Measurements from ENCODE around the gene KCTD12. TPM values are rescaled to one million over a fixed set of nuclear protein-coding genes. Genes with fewer than 3 reads are reported as not detected.
"Not testable (repeated sequence)": the region's sequence is repeated elsewhere in the genome, so short reads cannot be mapped to it uniquely, and the experiment has no call there.

Gene KCTD12
- total RNA-seq, result 34.7 TPM
- long read RNA-seq, full-length matches to known transcripts, result 3 of 3 reads
- long read RNA-seq, partial matches to known transcripts, result 0 of 3 reads
- long read RNA-seq, other reads (novel, unspliced or antisense), result 0 of 3 reads

DNA sequence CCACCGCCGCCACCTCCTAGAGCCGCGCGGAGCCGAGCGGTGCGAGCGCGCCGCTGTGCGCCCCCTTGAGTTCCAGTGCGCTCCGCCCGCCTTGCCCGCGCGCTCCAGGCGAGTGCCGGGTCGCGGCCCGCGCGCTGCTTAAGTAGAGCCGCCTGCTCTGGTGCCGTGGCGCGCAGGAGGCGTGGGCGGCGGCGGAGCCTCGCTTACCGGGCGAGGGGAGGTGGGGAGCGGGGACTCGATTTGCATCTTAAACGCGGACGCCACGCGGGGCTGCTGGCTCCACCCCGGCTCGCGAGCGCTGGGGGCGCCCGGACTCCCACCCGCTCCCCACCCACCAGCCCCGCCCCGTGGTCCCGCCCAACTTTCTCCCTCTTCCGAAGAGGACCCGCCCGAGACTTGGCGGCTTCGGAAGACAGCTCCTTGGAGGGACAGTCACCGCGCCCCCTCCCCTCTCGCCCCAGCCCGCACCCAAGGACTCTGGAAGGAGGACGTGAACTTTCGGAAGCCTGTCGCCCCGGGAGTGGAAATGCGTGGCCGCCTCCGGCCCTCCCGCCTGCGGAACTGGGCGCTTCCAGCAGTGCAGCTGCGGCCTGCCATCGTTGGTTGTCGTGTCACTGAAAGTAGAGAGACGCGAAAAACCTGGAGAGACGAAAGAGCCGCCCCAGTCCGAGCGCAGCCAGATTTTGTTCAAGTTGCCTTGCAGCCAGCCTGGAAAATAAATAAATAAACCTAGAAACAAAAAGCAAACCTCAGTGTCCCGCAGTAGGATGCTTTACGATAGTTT, at the start of gene KCTD12:
Gene KCTD12, minus strand, starts transcription at position 114 of the 784 bp plus-strand sequence. CDS start 257 bp downstream, outside the sequence.
- ATAC-seq (ENCODE audit: poor library complexity) (peak; percentile 88), DNase-seq (peak; percentile 96)
- intact Hi-C loops (cut with DNase I), result no loop called here

DNA sequence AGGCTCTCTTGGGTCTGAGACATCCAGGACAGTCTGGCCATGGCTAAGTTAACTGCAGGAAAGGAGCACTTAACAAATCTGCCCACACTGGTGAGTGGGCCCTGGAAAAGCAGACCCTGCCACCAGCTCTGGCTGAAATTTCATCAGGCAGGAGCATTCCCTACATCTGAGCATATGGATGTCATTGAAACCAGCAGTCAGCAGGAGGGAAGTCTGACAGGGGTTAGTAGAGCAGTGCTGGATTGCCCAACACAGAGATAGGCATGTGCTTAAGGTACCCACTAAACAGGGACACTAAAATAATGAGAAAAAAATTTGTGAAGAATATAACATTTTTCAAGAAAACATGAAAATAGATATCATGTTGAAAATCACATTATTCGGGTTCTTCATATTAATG, 48.5 kb upstream of the KCTD12 start:
- no peak for ATAC-seq (ENCODE audit: poor library complexity)
- no peak for DNase-seq
- intact Hi-C loops (cut with DNase I), result no loop called here

DNA sequence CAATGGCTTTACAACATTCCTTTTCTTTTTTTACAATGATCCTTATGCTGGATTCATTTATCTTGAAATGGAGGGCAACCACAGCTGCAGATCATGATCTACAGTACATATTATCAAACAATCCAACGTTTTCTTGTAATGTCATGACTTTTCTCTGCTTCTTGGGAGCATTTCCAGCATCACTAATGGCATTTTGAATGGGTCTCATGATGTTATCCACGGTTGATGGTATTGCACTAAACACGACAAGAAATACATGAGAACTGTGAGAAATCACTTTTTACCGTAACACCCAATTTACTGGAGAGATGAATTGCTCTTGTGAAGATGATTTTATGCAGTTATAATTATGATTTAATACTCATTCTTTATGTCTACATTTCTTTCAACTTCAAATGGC, 45.9 kb upstream of the KCTD12 start:
- intact Hi-C loops (cut with DNase I), result no loop called here
- DNase-seq (no peak), ATAC-seq (ENCODE audit: poor library complexity) (no peak)

DNA sequence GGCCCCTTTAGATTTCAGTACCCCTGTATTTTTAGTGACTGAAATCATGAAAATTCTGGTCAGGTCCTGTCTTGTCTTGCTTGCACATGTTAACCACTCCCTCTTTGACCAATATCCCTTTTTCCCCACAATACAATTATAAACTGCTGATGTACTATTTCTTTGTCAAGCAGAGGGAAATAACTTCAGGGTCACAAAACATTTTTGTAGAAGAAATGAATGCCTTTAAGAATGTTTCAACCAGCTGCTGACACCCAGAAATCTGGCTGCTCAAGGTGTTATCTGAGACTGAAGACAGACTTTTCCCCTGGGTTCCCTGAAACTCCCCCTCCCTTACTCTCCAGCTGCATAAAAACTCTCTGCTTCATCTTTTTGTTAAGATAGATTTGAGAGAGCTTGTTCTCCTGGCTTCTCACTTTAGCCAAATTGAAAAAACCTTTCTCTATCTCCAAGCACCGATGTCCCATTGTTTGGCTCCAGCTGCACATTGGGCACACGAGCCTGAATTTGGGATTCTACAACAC, 43.7 kb upstream of the KCTD12 start:
- intact Hi-C loops (cut with DNase I), result no loop called here
- DNase-seq, result no peak
- ATAC-seq (ENCODE audit: poor library complexity), result no peak

DNA sequence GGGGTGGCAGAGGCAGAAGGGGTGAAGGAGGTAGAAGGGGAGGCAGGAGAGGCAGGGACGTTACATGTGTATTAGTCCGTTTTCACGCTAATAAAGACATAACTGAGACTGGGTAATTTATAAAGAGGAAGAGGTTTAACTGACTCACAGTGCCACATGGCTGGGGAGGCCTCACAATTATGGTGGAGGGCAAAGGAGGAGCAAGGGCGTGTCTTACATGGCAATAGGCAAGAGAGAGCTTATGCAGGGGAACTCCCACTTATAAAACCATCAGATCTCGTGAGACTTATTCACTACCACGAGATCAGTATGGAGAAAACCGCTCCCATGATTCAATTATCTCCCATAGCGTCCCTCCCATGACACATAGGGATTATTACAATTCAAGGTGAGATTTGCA, 43.1 kb upstream of the KCTD12 start:
- DNase-seq (no peak), ATAC-seq (ENCODE audit: poor library complexity) (no peak)
- intact Hi-C loops (cut with DNase I), result no loop called here

DNA sequence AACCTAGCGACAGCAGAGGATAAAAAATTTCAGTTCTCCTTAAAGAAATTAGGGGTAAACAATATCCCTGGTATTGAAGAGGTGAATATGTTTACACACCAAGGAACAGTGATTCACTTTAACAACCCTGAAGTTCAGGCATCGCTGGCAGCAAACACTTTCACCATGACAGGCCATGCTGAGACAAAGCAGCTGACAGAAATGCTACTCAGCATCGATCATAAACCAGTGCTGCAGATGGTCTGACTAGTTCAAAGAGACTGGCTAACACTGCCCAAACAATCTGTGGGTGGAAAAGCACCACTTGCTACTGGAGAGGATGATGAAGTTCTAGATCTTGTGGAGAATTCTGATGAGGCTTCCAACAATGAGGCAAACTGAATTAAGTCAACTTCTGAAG, 42.3 kb upstream of the KCTD12 start:
- DNase-seq (no peak), ATAC-seq (ENCODE audit: poor library complexity) (no peak)
- intact Hi-C loops (cut with DNase I), result no loop called here

DNA sequence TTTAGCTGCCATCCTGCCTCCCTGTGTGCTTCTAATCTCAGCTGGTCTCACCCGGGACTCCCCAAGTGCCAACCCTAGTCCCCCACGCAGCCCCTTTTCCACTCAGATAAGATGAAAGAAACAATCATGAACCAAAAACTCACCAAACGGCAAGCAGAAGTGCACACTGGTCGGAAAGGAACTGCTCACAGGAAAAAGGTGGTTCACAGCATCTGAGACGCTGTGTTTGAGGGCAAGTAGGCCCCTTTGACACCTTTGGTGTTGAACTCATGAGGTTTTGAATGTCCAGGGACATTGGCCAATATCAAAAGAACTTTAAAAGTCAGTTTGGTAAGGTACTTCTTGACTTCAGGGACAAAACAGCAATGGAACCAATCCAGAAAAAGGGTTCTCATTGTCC, 41.8 kb upstream of the KCTD12 start:
- intact Hi-C loops (cut with DNase I), result no loop called here
- DNase-seq, result no peak
- ATAC-seq (ENCODE audit: poor library complexity), result no peak

DNA sequence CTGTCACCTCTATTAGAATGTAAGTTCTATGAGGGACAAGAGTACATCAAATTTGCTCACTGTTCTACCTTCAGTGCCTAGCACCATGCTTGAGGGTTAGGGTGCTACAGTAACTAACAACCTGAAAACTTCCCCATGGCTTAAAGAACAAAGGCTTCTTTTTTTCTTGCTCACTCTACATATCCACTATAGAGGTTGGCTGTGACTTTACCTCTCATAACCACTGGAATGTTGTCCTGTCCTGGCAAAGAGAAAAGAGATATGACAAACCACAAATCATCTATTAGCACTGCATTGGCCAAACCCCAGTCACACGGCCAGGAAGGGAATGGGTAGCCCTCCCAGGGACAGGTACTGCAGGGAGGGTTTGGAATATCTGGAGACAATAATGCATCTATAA, 38.9 kb upstream of the KCTD12 start:
- intact Hi-C loops (cut with DNase I), result no loop called here
- DNase-seq (no peak), ATAC-seq (ENCODE audit: poor library complexity) (no peak)

DNA sequence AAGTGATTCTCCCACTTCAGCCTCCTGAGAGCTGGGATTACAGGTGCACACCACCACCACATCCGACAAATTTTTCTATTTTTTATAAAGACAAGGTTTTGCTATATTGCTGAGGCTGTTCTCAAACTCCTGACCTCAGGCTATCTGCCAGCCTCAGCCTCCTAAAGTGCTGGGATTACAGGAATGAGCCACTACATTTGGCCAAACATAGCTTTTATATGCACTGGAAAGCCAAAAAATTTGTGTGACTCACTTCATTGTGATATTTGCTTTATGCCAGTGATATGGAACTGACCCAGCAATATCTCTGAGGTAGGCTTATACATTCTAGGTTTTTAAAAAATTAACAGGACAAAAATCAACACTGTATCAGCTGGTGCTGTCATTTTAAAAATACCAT, 35.3 kb upstream of the KCTD12 start:
- intact Hi-C loops (cut with DNase I), result no loop called here
- DNase-seq (no peak), ATAC-seq (ENCODE audit: poor library complexity) (no peak)

DNA sequence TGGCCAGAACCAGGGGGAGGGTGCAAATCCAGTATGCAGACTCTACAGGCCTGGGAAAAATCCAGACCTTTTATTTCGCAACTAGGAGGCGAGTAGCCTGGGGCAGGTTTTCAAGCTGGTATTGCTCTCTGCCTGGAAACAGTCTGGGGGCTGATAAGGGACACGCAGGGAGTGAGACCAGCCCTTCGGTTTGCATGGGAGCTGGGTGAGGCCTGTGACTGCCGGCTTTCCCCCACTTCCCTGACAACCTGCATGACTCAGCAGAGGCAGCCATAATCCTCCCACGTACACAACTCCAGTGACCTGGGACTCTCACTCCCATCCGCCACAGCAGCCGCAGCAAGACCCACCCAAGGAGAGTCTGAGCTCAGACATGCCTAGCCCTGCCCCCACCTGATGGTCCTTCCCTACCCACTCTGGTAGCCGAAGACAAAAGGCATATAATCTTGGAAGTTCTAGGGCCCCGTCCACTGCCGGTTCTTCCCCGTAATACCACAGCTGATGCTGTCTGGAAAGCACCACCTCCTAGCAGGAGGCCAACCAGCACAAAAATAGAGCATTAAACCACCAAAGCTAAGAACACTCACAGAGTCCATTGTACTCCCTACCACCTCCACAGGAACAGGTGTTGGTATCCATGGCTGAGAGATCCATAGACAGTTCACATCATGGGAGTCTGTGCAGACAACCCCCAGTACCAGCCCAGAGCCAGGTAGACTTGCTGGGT, 31.7 kb upstream of the KCTD12 start:
- intact Hi-C loops (cut with DNase I); ATAC-seq (ENCODE audit: poor library complexity); DNase-seq: not testable (repeated sequence)

DNA sequence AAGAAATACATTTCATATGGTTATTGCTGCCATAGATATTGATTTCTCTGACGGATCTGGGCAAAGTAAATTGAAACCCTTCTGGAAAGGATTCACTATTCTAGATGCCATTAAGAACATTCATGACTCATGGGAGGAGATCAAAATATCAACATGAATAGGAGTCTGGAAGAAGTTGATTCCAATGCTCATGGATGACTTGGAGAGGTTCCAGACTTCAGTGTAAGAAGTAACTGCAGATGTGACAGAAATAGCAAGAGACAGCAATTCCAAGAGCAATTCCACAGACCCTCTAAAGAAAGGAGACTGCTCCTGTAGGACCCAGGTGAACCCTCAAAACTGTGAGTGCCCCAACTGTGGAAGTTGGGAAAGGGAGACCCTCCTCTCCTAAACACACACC, 30.9 kb upstream of the KCTD12 start:
- DNase-seq, result no peak
- intact Hi-C loops (cut with DNase I), result no loop called here
- ATAC-seq (ENCODE audit: poor library complexity), result no peak

DNA sequence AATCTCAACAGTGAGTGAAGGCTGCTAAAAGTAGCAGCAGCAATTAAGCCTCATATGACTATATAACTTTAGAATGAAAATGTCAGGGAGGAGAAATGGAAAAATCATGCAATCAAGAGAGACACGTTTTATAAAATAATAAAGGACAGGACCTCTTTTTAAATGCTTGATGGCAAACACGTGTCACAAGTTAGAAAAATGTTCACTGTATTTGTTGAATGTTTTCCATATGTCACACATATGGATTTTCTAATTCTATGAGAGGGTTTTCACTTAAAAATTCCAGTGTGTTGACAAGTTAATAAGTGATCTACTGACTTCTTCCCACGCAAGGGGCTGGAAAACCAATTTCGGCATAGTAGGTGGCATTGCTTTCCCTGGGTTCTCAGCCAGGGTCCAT, 27.7 kb upstream of the KCTD12 start:
- no peak for ATAC-seq (ENCODE audit: poor library complexity)
- intact Hi-C loops (cut with DNase I), result no loop called here

DNA sequence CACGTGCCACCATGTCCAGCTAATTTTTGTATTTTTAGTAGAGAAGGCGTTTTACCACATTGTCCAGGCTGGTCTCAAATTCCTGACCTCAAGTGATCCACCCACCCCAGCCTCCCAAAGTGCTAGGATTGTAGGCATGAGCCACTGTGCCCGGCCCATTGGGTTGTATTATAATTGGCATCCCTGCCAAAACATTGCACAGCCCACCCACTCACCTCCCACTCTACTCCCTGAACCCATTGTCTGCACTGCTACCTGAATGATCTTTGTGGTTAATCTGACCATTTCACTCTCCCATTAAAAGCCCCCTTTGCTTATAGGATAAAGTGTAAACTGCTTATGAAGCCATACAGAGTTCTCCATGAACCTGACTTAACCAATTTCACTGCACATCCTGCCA, 26.3 kb upstream of the KCTD12 start:
- ATAC-seq (ENCODE audit: poor library complexity), result no peak
- no peak for DNase-seq
- intact Hi-C loops (cut with DNase I), result no loop called here

More for the DNA sequence above, 27.7 kb upstream of the KCTD12 start:
- DNase-seq, result no peak

DNA sequence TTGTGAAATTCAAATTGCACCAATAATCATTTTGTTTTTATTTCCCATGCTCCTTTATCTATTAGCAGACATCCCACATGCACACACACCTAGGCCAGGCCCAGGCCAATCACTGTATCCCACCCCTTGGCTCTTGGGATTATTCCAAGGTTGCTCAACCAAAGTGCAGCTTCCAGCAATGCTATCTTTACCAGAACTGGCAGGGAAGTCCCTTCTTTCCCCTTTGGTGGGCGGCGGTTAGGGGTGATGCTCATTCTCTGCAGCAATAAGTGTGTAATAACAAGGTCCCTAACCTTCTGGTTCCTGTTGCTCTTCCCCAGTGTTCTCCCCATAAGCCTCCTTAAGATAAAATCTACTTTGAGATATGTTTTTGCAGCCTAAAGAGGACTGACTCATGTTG, 18.3 kb upstream of the KCTD12 start:
- no peak for DNase-seq

DNA sequence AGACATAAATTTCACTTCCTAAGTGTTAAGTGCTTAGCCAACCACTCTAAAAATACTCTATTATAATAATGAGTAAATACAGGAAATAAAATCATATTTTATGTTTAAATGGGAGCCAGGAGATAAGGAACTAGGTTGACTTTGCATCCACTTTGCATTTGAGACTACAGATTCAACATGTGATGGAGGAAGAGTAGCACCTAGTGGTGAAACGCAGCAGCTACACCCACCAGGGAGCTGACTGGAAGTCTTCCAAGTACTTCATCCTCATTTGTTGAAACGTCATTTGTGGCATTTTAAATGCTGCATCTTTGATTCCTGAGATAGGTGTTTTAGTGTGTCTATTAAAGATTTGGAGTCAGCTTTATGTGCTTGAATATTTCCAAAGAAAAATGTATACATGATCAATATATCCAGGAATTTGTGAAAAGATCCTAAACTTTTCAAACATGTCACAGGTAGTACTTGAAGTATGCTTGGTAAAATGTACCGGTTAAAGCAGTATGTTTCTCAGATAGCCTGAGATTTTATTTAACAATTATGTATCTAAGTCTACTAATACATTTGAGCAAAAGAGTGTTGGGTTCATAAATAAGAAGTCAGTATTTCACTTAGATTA, 17.4 kb upstream of the KCTD12 start:
- ATAC-seq (ENCODE audit: poor library complexity) (peak; percentile 91), DNase-seq (peak; percentile 56)
- intact Hi-C loops (cut with DNase I), result loop anchor here (5.0 to 10.0 kb wide), 3 partner anchors 236 to 1031 kb away; no protein-coding TSS in a partner anchor

More for the DNA sequence above, 18.3 kb upstream of the KCTD12 start:
- intact Hi-C loops (cut with DNase I), result loop anchor here (5.0 to 10.0 kb wide), 3 partner anchors 237 to 1032 kb away; no protein-coding TSS in a partner anchor
- no peak for ATAC-seq (ENCODE audit: poor library complexity)

DNA sequence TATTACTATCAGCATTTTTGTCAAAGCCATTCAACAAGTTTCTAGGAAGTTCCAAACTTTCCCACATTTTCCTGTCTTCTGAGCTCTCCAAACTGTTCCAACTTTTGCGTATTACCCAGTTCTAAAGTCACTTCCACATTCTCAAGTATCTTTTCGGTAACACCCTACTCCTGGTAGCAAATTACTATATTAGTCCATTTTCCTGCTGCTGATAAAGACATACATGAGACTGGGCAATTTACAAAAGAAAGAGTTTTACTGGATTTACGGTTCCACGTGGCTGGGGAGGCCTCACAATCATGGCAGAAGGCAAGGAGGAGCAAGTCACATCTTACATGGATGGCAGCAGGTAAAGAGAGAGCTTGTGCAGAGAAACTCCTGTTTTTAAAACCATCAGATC, 12.9 kb upstream of the KCTD12 start:
- DNase-seq; ATAC-seq (ENCODE audit: poor library complexity); intact Hi-C loops (cut with DNase I): not testable (repeated sequence)

DNA sequence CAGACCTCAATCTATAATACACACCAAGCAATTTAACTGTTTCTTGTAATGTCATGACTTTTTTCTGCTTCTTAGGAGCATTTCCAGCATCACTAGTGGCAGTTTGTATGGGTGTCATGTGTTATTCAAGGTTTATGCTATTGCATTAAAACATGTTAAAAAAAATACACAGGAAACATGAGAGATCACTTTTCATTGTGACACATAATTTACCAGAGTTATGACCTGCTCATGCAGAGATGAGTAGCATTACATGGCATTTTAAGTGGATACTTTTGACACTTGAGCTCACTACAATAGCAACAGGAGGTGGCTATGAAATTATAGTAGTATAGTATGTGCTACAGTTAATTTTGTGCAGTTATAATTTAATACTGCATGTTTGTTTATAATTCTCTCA, 11.0 kb upstream of the KCTD12 start:
- ATAC-seq (ENCODE audit: poor library complexity); intact Hi-C loops (cut with DNase I); DNase-seq: not testable (repeated sequence)

DNA sequence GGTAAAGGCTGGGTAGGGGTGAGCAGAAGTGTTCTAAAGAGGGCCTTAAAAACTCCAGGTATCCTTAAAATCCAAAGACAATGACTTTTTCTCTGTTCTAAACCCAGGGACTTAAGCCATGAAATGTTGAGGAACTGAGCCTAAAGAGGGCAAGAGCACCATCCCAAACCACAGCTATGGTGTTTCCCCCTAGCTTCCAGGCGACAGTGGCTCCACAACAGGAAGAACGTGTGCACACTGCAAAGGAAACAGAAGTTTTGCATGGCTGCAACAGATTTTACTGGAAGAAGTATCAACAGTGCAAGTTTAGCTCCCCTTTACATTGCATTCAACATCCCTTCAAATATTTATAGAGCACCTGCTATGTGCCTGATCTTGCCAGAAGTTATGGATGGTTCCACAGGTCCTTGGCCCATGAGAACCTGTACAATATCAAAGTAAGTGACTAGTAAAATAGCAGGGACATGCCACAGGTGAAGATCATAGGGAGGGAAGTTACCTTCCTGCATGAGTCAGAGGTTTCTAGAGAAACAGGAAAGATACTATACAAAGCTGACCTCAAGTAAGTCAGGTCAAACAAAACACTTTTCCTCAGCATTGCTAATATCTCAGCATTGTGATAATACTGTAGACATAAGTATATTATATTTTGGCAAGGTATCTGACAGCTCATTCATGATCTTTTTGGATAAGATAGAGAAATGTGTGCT, 8.4 kb upstream of the KCTD12 start:
- ATAC-seq (ENCODE audit: poor library complexity) (peak; percentile 59), DNase-seq (no peak)
- intact Hi-C loops (cut with DNase I), result no loop called here
